Measurements from ENCODE around the gene EPHX1. TPM values are rescaled to one million over a fixed set of nuclear protein-coding genes. Genes with fewer than 3 reads are reported as not detected.

The EPHX1 gene
- total RNA-seq, 1 donor from 2014 or later = 7.2 TPM

DNA sequence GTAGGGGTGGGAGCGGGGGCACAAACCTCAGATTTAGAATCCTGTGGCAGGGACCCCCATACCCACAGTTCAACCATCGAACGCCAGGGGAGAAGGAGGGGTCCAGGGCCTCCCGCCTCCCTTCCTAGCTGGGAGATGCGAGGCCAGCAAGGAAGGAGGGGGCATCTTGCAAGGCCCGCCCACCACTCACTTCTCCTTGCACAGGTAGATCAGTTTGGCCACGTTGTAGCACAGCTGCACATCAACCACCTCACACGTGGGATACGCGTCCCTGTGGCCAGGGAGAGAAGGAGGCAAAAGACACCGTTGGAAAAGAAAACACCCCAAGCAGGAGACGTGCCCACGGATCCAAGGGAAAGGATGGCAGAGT is 52.6 kb downstream of the EPHX1 start:
- no peak for DNase-seq

DNA sequence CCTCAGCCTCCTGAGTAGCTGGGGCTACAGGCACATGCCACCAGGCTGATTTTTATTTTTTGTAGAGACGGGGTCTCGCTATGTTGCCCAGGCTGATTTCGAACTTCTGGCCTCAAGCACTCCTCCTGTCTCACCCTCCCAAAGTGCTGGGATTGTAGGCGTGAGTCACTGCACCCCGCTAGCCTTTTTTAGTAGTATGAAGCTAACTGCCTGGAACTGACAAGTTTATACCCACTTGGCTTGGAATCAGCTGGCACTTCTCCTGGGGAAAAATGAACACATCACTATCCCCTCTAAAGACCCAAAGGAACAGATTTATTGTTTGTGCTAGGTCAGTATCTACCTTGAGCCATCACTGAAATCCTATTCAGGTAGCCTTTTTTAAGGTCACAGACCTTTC is 53.2 kb downstream of the EPHX1 start:
- no peak for DNase-seq

DNA sequence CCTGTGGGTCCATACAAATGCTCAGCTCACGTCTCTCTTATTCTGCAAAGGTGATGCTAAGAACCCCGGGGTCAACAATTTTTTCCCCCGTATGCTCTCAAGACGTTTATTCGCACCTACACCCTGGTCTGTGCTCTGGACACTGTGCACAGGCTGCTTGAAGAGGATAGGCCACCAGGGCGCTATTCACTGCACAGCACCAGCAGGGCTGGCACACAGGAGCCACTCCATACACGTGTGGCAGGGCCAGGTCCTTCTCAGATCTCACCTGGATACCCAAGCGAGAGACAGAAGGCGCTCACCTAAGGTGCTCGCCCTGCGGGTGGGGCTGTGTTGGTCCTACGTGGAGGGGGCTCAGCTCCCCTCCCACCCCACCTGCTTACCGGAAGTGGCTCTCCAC is 55.6 kb downstream of the EPHX1 start:
- no peak for DNase-seq

- no peak for DNase-seq
Observed at GRCh38 chr1:225866061-225866837, 56.3 kb downstream of the EPHX1 start.

- DNase-seq = no peak
Observed at GRCh38 chr1:225866981-225867380, 57.1 kb downstream of the EPHX1 start.

DNA sequence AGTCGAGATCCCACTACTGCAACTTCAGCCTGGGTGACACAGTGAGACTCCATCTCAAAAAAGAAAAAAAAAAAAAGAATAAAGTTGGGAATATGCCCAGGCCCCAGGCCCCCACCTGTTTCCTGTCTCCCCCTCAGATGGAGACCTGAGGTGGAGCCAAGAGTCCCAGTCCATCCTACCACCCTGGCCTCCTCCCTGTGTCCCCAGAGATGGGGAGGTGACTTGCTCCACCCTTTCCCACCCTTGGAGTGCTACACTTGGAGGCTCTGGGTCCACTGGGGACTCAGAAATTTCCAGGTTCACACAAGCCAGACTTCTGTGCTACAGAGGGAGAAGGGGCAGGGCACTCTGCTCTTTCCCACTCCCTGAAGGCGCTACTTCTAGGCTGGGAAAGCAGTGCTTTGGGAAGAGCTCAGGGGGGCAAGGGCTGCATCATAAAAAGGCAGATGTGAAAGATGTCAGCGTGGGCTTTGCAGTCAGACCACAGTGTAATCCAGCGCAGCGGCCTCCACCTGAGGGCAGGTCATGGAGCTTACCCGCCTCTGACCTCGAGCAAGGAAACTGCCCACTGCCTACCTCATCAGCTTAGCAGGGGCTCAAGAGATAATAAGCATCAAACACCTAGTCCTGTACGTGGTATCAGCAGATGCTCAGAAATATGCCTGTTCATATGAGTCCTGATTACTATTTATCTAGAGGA is 58.9 kb downstream of the EPHX1 start:
- no peak for DNase-seq

DNA sequence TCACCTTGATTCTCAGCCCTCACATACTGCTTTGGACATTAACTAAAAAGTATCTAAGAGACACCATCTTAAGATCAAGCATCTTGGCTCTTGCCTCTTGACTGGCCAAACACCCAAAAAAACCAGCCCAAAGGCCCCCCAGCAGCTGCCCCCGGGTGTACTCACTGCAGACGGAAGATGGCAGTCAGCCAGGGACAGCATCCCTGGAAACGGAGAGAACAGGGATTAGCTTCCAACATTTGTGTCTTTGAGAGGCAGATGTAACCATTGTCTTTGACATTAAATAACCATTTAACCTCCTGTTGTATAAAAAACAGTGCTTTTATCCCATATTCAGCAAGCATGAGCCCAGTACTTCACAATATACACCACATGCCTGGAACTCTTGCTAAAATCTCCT is 61.0 kb downstream of the EPHX1 start:
- no peak for DNase-seq

- DNase-seq = no peak
Observed at GRCh38 chr1:225871359-225872074, 61.6 kb downstream of the EPHX1 start.

GRCh38 chr1:225872075-225872430 is 62.1 kb downstream of the EPHX1 start:
- no peak for DNase-seq

- no peak for DNase-seq
Observed at GRCh38 chr1:225873281-225873850, 63.4 kb downstream of the EPHX1 start.

GRCh38 chr1:225874431-225874830 is 64.5 kb downstream of the EPHX1 start:
- no peak for DNase-seq

DNA sequence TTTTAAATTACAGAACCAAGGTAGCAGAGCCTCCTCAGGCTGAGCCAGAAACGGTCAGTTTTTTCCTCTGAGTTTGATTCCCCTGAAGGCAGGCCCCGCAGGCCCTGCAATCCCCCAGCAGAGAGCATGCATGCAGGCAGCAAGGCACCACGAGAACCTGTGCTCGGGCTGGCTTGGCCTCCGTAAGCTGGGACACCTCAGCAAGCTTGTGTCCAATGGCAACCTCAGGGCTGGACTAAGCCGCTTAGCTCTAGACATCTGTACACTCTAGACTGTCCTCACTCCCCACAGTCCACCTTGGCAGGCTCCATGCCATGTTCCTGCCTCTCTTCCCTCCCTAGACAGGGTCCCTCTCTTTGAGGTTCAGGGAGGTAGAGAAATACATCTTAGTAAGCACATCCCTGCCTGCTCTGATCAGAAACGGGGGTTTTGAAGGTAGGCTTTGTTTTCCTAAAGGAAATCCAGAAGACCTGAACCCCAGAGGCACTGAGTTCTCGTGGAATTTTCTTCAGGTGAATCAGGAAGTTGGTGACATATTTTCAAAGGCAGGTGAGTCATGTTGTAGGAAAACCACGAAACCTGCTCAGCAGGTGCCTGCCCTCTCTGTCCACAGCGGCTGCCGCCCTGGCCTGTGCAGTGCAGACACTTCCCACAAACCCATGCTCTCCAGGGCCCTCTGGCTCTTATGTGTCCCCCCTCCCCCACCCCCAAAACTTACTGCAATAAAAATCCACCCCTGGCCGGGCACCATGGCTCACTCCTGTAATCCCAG is 65.3 kb downstream of the EPHX1 start:
- no peak for DNase-seq

- no peak for DNase-seq
Observed at GRCh38 chr1:225876900-225877510, 67.1 kb downstream of the EPHX1 start.

DNA sequence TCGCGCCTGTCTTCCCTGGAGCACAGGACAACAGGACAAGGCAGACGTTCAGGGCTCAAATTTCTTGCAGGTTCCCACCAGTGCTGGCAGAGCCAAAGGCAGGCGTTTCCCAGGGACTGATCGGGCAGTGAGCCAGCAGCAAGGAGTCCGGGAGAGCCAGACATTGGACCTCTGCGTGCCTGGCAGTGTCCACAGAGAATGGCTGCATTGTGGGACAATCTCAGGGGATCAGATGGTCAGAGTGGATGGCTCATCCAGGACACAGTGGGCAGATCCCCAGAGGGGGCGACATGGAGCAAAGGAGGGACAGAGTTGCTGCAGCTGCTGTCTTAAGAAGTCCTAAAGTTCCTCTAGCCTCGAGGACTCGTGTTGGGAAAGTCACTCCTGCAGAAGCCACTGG is 67.7 kb downstream of the EPHX1 start:
- DNase-seq = peak; percentile 81

DNA sequence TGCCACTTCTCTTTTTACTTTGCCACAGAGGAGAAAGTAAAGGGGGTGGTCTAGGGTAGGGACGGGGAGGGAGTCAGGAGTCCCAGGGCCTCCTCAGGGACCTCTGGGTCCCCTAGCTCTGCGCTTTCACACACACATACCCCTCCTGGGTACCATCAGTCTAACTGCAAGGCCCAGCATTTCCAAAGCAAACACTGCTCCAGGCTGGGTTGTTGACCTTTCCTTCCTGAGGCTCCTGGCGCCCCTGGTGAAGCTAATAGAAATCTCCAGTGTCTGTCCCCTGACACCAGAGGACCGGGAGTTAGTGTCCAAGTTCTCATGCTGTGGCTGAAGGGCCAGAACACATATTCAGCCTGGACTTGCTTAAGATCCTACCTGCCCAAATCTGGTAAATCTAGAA is 68.4 kb downstream of the EPHX1 start:
- no peak for DNase-seq

DNA sequence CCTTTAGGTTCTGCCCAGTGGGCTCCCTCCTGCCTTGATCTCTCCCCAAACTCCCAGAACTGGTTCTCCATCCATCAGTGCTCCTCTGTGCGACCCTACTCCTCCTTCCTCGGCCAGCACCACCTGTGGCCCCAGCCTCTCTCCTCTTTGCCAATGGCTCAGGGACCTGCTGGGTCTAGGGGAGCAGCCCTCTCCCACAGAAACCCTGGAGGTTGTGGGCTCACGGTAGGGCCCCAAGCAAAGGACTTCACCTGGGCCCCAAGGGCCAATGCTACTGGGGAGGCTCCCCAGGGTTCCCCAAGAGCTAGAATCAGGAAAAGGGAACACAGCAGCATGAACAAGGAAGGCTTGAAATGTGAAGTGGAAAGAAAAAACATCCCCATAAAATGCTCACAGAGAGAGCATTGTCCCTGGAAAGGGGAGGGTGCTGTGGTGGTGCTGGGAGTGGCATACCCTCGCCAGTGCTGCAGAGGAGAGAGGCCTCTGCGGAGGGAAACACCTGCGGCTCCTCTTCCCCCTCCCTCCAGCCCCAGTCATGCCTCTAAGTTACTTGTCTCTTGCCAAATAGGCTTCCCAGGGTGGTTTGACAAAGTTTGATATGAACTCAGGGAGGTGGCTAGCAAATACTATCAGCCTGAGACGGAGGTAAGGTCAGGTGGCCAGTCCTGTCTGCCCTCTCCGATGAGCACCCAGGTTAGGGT is 69.7 kb downstream of the EPHX1 start:
- peak; percentile 39 for DNase-seq

DNA sequence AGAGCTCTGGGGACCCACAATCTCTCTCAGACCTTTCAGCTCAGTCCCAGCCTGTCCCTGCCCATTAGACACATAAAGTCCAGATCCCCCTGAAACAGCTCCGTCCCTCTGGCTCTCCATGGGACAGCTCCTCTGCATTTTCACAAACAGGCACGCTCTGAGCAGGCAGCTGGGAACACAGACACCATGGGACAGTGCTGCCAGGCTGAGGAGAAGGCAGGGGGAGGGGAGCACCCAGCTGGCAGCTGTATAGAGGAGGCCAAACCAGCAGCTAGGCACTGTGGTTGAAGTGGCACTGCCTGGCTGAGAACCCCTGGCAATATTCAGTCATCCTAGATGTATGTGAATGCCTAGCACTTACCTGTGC is 70.3 kb downstream of the EPHX1 start:
- DNase-seq = peak; percentile 41

DNA sequence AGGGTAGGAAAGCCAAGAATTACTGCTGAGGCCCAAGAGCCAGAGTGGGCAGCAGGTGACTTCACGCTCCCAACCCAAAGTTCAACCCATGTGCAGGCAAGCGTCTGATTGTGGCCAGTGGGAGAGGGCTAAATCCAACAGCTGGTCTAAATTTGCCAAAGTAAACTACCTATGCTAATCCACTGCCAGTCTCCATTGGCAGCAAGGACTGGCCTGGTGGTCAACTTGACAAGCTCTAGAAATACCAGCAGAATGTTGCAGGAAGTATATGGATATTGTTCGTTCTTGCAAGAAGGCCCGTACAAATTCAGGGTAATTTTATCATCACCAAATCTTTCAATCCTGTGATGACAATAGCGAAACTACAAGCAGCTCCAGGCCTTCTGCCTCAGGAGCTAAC is 70.7 kb downstream of the EPHX1 start:
- DNase-seq = no peak

DNA sequence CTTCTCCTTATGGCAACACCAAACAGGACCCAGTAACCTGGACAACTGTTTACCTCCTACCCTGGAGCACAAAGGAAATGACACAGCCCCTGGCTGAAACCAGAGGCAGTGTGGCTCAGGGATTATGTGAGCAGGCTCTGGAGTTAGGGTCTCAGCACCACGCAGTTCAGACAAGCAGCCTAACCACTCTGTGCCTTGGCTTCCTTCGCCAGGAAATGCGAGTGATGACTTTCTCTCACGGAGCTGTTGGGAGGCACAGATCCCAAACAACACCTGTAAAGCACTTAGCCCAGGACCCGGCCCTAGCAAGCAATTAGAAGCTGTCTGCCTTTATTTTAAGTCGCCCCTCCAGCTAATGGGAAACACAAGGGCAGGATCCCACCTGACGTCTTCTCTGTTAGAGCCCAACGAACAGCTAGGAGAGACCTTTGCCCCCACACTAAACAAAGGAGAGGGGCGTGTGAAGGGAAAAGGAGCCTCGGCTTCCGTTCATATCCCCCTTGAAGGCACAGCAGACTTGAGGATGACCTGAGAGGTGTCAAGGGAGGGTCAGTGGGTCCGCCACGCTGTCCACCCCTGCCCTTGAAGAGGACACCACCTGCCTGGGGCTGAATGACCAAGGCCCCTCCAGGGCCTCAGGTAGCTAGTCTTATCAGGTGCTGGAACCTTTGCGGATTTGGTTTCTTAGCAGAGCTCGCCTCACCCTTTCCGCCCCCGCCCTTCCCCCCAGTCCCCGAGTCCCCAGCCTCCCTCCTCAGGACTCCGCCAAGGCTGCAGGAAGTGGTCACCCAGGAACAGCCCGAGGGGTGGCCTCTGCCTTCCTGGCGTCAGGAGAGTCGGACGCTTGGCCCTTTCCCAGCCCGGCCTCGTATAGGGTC is 71.4 kb downstream of the EPHX1 start:
- no peak for DNase-seq

DNA sequence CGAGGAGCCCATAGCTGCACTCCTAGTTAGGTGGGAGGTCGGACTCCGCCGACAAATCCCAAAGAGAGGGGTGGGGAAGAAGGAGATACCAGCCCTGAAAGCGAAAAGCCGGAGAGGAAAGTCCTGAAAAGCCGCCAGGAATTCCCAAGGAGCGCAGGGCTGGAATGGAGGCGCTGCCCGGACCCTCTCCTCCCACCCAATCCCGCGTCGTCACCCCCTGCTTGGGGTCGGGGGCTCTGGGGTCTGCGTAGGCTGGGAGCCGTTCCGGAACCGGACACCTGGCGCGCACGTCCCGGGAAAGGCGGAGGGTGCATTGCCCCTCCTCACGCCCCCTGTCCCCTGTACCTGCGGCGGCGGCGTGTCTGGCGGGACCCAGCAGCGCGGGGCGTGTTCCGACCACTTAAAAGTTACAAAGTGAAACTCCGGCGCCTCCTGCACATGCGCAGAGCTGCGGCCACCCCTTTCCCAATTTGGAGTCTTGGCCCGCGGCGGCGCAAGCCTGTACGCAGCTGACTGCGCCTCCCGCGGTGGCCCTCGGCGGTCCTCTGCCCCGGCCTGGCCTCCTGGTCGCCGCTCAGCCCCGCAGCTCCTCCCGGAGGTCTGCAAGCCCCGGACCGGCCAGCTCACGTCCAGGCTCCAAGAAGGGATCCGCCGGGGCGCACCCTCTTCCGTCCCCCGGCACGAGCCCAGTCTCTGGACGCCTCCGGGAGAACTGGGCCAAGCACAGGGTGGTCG is 72.2 kb downstream of the EPHX1 start, which contains the start of gene TMEM63A:
Gene TMEM63A, minus strand, starts transcription at position 422 of the 735 bp plus-strand sequence. CDS start 4,800 bp downstream, outside the sequence.
- peak; percentile 74 for DNase-seq
